HG03108 (cell line): ENCODE measurements around the gene ATIC.

Experiments used
- ATAC-seq: cut with Tn5 transposase; IDR thresholded peaks from one replicate; pipeline ENCODE4 v1.9.1; 2021; ENCODE audit warnings: moderate library complexity; ENCODE audit not compliant: unreplicated experiment

Gene ATIC

DNA sequence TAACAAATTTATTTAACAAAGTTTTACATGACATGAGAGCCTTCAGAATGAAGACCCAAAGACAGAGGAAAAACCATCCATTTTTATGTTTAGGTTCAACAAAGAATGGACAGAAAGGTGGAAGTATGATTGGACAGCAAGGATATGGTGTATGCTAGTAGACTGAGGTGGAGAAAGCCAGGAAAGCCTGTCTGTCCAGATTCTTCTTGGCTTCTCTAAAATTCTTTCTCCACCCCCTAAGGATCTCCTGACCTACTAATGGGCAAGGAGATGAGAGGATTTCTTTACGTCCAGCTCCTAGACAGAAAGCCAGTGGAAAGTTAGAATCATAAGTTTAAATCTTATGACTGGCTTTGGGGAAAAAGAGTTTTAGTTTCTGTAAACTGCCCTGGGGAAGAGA, 3.0 kb downstream of the ATIC start:
- ATAC-seq, result no peak

DNA sequence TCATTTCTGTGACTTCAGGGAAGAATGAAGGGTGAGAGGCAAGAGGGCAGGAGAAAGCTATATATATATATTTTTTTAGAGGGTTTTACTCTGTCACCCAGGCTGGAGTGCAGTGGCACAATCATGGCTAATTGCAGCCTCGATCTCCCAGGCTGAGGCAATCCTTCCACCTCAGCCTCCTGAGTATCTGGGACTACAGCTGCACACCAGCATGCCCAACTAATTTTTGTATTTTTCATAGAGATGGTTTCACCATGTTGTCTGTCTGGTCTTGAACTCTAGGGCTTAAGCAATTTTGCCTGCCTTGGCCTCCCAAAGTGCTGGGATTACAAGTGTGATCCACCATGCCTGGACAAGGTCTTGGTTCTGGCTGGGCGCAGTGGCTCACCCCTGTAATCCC, 3.4 kb downstream of the ATIC start:
- ATAC-seq, result no peak

DNA sequence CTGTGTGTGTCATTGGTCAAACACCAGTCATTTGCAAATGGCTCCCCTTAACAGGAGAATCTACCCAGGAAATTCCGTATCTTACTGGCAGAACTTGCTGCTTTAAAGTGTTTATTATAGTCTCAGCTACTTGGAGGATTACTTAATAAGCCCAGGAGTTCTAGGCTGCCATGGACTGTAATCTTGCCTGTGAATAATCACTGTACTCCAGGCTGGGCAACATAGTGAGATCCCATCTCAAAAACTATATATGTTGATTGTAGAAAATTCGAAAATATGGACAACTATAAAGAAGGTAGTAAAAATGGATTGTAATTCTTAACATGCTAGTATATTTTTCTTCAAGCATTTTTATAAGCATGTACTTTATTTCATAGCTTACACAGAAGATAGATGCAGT, 4.5 kb downstream of the ATIC start:
- ATAC-seq, result no peak

DNA sequence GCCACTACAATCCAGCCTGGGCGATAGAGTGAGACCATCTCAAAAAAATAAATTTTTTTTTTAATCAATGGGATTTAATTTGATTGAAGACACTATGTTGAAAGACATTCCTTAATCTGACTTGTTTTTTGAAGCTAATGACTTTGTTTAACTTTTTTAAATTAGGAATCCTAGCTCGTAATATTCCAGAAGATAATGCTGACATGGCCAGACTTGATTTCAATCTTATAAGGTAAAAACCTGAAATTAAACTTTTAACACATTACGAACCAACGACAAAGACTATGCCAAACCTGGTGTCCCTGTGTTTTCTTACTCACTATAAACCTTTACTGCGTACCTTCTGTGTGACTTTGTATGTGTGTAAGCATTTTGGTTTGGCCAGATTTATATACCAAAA, 7.6 kb downstream of the ATIC start:
- no peak for ATAC-seq

DNA sequence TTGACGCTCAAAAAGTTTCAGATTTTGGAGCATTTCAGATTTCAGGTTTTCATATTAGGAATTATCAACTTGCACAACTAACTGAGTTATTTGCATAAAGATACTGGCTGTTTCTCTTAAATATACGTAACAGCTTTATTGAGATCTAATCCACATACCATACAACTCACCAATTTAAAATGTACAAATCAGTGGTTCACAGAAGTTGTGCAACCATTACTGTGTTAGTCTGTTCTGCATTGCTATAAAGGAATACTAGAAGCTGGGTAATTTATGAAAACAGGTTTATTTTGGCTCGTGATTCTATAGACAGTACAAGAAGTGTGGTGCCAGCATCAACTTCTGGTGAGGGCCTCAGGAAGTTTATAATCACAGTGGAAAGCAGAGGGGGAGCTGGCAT, 8.2 kb downstream of the ATIC start:
- no peak for ATAC-seq

DNA sequence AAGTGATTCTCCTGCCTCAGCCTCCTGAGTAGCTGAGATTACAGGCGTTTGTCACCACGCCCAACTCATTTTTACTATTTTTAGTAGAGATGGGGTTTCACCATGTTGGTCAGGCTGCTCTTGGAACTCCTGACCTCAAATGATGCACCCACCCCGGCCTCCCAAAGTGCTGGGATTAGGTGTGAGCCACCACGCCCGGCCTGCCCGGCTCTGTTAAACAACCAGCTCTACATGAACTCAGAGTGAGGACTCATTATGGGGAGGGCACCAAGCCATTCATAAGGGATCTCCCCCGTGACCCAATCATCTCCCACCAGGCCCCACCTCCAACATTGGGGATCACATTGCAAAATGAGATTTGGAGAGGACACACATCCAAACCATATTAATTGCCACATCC, 8.8 kb downstream of the ATIC start:
- no peak for ATAC-seq

DNA sequence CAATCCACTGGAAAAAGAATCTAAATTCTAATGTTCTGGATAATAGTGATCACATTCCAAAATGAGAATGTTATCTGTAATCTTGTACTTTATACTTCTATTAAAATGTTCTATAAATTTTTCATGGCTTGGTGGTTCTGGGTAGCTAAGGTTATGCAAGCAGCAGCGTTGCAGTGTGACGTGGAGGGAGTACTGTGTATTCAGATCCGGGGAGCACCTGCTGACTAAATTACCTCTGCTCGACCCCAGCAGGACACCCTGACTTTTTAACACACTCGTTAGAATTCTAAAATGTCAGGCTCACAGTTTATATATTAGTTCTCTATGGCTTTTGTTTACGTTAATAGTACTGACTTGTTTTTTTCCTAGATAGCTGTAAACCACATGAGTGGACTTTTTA, 13.0 kb downstream of the ATIC start:
- ATAC-seq, result no peak

DNA sequence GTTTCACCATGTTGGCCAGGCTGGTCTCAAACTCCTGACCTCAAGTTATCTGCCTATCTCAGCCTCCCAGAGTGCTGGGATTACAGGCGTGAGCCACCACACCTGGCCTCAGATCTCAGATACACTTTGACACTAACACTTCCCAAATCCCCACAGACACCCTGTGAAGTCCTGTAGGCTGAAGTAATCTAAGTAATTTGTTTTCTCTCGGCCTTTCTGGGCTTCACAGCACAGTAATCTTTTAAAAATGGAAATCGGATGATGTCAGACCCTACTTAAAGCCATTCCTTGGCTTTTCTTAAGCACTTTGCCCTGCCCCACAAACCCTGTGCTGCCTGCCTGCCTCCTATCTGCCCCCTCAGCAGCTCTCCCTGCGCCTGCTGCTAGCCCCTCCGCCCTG, 16.2 kb downstream of the ATIC start:
- ATAC-seq, result no peak

DNA sequence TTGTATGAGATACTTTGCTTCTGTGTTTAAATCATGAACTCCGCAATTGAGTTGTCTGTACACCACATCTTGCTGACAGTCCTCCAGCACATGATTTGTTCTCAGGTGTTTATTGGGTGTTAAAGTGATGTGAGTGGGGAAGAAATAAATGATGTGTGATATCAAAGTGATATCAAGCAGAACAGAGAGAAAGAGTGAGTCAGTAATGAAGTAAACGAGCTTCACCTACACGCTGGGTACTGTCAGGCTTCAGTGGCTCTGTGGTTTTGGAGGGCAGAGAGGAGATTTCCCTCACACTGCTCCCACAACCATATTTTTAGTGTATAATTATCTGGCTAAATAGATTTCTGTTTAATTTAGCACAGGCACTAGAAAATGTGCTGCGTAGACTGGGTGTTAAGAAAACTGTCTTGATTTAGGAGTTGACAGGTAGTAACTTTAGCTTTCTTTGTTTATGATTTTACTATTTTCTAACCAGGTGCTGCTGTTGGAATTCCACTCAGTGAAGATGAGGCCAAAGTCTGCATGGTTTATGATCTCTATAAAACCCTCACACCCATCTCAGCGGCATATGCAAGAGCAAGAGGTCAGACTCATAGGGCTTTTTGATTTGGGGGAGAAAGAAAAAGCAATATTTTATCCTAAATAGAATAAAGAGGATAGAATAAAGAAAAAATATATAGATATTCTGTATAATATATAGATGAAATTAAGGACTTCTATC, 21.2 kb downstream of the ATIC start:
- ATAC-seq, result peak; percentile 83

DNA sequence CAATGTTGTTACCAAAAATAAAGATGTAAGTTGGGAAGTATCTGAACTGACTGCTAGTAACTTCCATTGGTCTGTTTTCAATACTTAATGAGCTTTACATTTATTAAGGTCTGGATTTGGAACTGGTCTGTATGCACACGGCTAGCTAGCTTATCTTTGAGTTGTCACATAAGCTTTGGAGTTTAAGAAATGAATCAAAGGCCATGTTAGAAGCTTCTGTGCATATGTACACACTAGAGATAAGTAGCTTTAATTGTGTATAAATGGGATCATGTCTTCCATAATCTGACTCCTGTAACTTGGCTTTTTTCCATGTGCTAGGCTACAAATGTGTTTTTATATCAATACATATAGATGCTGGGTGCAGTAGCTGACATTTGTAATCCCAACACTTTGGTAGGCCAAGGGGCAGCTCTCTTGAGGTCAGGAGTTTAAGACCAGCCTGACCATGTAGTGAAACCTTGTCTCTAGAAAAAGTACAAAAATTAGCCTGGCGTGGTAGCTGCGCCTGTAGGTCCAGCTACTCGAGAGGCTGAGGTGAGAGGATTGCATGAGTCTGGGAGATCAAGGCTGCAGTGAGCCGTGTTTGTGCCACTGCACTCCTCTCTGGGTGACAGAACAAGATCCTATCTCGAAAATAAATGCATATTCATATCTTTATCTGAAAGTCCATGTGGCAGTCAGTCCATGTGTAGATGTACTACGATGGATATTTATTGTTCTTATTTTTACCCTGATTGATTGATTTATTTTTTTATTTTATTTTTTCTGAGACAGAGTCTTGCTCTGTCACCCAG, 27.2 kb downstream of the ATIC start:
- no peak for ATAC-seq

DNA sequence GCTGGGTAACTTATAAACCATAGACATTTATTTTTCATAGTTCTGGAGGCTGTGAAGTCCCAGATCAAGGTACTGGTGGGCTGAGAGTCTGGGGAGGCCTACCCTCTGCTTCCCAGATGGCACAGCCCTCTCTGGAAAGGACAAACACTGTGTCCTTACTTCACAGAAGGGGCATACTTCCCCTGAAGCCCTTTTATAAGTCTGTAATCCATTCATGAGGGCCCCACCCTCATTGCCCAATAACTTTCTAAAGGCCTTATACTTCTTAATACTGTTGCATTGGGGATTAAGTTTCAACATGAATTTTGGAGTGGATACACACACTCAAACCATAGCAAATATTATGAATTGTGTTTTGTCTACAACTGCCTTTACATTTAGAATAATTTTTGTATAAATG, 36.0 kb downstream of the ATIC start:
- ATAC-seq, result no peak

DNA sequence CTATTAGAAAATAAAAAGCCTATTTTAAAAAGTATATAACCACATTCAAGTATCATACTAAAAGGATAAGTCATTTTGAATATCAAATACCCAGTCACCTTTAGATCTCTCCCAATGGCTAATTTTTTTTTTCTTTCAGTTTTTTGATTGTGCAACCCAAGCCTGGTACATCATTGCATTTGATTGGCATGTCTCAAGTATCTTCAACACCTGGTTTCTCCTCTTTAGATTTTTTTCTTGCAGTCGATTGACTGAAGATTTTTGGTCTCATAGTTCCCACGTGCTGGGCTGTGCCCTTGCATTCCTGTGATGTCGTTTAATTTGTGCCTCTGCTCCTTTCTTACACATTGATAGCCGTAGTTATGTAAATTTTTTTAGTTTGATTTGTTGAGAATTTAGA, 40.7 kb downstream of the ATIC start:
- no peak for ATAC-seq

DNA sequence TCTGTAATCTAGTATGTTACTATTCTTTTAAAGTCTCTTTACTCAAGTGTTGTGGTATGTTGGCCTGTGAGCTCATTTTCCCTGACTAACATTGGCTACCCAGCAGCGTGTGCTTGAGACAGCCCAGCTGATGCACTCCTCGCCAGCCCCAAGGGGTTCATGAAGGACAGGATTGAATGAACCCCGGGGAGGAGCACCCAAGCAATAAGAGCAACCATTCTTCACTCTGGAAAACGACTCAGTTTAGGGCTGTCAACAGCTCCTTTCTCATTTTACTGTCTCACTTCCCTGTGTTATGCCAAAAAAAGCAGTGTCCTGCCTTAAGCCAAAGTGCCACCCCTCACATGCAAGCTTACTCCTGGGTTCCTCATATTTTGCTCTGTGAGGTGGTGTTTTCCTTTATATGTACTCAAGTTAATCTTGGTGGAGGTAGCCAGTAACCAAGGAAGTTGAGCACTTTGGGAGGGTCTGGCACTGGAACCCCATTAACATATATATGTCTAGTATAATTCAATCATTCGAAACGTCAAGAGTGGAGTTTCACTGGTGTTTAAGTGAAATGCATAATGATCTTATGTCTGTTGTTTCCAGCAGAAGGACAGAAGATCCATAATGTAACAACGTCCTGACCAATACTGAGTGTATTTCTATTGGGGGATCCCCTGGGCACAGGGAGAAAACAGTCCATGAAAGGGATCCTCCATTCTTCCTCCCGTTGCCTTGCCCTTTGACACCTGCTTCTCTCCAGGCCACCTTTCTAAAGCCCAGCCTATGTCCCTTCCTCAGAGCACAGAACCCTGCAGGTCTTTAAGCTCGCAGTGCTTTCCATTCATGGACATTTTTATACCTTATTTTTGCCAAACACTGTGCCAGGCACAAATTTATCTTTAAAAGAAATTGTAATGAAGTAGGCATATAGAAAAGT, 43.2 kb downstream of the ATIC start:
- ATAC-seq, result no peak

DNA sequence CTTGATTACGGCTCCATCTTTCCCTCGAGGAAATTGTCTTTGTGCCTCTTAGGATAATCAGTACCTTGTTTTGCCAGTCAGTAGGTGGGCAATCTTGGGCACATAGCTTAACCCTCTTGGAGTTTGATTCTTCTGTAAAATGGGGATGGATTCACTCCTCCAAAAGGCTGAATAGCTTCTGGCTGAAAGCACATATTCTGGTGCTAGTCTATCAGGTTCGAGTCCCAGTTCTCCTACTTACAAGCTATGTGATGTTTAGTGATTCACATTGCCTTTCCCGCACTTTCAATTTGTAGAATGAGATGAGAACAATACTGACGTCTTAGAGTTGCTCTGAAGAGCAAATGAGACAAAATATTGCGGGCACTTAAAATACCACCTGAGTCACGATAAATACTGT, 43.9 kb downstream of the ATIC start:
- no peak for ATAC-seq

DNA sequence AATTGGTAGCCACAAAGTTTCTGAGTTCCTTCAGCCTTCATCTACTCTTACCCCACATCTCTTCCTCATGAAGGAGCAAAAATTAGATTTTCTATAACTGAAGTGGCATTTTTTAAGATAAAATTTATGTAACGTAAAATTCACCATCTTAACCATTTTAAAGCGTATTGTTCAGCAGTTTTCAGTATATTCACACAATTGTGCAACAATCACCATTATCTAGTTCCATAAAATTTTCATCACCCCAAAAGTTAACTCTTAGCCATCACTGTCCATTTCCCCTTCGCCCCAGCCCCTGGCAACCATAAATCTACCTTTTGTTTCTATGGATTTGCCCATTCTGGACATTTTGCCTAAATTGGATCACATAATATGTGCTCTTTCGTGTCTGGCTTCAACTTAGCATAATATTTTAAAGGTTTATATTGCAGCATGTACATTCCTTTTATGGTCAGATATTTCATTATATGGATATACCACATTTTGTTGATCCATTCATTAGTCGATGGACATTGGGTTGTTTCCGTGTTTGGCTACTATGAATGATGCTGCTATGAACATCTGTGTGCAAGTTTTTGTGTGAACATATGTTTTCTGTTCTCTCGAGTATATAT, 44.6 kb downstream of the ATIC start:
- ATAC-seq, result no peak

DNA sequence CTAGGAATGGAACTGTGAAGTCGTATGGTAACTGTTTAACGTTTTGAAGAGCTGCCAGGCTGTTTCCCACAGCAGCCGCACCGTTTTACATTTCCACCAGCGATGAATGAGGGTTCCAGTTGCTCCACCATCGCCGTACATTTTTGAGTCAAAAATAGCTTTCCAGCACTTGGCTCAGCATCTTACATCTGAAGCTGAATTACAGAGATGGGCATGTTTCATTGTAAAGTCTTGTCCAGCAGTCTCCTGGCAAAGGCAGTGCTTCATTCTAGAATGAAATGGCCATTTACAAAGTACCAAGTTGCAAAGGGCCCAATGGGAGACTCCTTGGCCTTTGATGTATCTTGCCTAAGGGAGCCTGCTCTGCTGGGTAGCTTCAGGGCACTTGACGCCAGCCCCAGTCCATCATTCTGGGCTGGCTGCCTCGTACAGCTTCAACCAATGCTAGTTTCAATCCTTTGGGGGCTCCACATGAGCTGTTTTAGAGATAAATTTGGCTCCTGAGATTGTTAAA, 45.1 kb downstream of the ATIC start:
- ATAC-seq, result no peak

DNA sequence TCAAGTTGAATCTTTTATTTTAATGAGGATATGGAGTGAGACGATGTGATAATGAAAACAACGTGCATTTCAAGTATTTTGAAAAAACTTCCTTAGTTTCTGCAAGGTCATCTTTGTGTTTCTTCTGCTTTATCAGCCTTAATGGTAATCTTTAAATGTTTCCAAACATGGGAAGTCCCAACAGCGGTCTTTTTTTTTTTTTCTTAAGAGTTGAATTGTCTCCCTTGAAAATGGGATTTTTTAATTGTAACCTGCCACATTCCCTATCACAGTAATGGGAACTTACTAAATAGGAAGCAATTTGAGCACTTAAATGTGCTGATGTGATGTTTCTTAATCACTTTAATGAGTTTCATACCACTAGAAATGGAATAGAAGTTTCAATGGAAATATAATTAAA, 45.8 kb downstream of the ATIC start:
- ATAC-seq, result no peak

DNA sequence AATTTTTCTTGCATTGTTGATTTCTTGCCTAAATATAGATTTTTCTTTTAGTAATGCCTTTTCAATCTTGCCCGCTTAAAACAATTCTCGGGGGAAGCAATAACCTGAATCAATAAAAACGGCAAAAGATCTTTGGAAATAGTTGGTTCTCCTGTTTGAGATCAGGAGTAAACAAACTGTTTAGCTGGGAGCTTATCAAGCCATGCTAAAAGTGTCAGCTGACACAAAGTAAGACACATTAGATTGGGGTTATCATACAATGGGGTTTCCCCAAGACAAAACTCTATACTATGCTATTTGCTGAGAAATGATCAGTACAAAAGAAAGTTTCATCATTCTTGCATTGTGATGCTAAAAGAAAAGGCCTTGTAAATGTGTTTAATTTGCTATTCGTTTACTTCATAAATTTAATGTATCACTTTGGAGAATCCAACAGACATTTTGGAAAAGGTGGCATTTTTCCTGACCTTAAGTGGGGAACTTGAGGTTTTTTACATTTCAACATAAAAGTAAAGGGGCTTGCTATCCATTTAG, 46.5 kb downstream of the ATIC start:
- ATAC-seq, result no peak

DNA sequence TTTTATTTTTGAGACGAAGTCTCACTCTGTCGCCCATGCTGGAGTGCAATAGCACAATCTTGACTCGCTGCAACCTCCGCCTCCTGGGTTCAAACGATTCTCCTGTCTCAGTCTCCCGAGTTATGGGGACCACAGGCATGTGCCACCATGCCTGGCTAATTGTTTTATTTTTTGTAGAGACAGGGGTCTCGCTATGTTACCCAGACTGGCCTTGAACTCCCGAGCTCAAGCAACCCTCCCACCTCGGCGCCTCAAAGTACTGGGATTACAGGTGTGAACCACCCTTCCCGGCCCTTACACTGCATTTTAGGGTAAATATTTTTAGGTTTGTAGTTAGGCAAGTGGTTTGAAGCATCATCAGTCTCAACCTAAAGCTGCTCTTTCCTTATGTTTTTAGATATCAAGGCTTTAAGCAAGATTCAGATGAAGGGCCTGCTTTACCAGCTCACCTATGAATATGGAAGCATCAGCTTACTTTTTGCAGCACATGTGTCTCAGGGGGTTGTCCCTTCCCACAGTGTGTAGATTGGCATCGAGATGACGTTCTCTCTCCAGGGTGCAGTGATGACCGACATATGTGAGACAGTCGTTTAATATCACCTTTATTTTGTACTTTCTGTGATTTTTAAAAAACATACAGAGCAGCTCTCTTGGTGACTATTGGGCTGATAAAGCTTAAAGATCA, 47.2 kb downstream of the ATIC start:
- no peak for ATAC-seq

DNA sequence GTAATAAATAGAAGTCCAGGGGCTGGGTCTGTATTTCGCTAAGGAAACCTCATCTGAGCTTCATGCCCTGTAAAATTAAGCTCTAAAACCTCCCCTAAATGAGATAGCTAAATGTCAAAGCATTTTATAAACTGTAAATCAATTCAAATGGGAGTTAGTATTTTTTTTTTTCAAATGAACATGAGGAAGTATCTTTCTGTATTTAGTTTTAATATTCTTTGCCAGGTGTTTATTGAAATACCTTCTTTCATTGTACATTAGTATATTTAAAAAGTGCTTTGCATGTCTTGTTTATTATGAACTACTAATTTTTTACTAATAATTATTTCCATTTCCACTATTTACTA, 47.7 kb downstream of the ATIC start:
- ATAC-seq, result no peak
